ENCODE measurements around the gene HSPA12B.

DNA sequence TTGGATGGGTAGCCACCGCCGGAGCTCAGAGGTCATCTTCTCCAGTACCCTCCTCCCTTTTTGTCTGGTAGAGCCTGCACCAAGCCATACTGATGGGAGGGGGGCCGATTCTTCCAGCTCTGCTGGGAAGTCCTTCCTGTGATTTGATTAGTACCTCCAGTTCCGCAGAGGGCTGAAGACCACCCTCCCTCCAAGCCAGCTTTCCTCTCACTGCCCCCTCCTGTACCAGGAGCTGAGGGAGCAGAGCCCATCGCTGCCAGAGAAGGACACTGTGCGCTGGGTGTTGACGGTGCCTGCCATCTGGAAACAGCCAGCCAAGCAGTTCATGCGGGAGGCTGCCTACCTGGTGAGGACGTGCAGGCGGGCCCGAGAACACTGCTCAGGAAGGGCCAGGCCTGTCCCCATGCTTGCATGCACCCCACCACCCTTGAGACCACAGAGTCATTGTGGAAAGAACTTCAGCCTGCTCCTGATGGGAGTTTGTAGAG lies 13.2 kb downstream of the HSPA12B start:
- TF ChIP-seq, protein P1, sequence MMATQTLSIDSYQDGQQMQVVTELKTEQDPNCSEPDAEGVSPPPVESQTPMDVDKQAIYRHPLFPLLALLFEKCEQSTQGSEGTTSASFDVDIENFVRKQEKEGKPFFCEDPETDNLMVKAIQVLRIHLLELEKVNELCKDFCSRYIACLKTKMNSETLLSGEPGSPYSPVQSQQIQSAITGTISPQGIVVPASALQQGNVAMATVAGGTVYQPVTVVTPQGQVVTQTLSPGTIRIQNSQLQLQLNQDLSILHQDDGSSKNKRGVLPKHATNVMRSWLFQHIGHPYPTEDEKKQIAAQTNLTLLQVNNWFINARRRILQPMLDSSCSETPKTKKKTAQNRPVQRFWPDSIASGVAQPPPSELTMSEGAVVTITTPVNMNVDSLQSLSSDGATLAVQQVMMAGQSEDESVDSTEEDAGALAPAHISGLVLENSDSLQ (IDR thresholded peaks at IDR 0.05): no peak
- TF ChIP-seq FOXK2 (IDR thresholded peaks at IDR 0.05) (no peak), SP1 (IDR thresholded peaks at IDR 0.05) (no peak), L3MBTL2 (conservative IDR thresholded peaks at IDR 0.05) (no peak)
